Mucosa of rectum (tissue), 2 donors: ENCODE results near the gene ARID2.

Source experiments
- H3K27ac ChIP-seq, 2 donors: one replicate each; pipeline ENCODE4 v1.7.0; 2013; ENCODE audit warnings: inconsistent platforms in 2 of 2, low read depth in 2 of 2, low read length in 2 of 2
- H3K27me3 ChIP-seq, 2 donors: one replicate each; pipeline ENCODE4 v1.7.0; 2013; ENCODE audit warnings: low read length in 2 of 2; ENCODE audit not compliant: control insufficient read depth in 2 of 2, insufficient read depth in 2 of 2
- H3K36me3 ChIP-seq, 2 donors: one replicate each; pipeline ENCODE4 v1.7.0; 2013; ENCODE audit warnings: low read length in 2 of 2; ENCODE audit not compliant: control insufficient read depth in 2 of 2, insufficient read depth in 2 of 2
- H3K4me1 ChIP-seq, 2 donors: one replicate each; pipeline ENCODE4 v1.7.0; 2013; ENCODE audit warnings: low read length in 2 of 2, mild to moderate bottlenecking in 1 of 2; ENCODE audit not compliant: control insufficient read depth in 2 of 2, insufficient read depth in 2 of 2
- H3K4me3 ChIP-seq, 2 donors: one replicate each; pipeline ENCODE4 v1.7.0; 2013; ENCODE audit warnings: low read length in 2 of 2
- H3K9ac ChIP-seq, 2 donors: one replicate each; pipeline ENCODE4 v1.7.0; 2013; ENCODE audit warnings: low read length in 2 of 2, low read depth in 1 of 2, mild to moderate bottlenecking in 1 of 2
- H3K9me3 ChIP-seq, 2 donors: one replicate each; pipeline ENCODE4 v1.7.0; 2013; ENCODE audit warnings: low read length in 2 of 2; ENCODE audit not compliant: control insufficient read depth in 2 of 2
- donor health status: healthy.
- donor health status: Normal muscosa, but diverticular disease.

ARID2 gene

DNA sequence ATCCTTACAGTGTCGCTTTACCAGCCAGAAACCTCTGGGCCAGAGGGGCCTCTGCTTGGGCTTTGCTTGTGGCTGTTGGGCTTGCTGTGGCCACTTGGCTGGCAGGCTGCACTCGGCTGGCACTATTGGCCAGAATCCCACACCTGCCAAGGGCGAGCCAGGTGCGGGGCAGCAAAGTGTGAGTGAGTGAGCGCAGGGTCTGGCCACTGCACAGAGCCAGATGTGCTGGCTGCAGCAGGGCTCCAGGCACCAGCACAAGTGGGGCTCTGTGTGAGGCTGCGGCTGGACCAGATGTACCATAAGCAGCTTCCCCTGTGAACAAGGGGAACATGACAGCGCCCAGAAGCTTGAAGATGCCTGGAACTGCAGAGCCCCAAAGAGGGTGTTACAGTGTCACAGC, 33.5 kb upstream of the ARID2 start:
- no peaks in the 10 kb centered on the region for H3K9me3 ChIP-seq
- H3K27ac ChIP-seq = no peak overlapping the region
- no peak overlapping the region for H3K9ac ChIP-seq
- H3K4me1 ChIP-seq = no peaks in the 10 kb centered on the region
- no peaks in the 10 kb centered on the region for H3K36me3 ChIP-seq
- H3K4me3 ChIP-seq = no peak overlapping the region
- H3K27me3 ChIP-seq = no peaks in the 10 kb centered on the region

DNA sequence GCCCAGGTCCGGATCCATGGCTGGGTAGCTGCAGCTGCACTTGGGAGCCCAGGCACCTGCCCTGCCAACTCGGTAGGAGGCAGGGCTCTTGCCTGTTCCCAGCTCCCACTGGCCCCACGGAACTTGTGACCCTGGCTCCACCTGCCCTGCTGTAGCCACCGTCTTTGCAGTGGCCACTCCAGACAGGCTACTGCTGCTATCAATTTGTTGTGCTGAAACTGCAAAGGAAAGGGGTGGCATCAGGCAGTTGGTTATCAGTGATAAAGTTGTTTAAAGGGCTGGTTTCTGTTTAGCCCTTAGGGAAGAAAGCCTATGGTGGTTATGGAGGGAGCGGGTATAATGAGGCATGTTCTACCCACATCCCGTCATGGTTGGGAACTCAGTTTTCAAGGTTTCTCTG, 32.1 kb upstream of the ARID2 start:
- no peaks in the 10 kb centered on the region for H3K27me3 ChIP-seq
- no peaks in the 10 kb centered on the region for H3K9me3 ChIP-seq
- no peaks in the 10 kb centered on the region for H3K4me1 ChIP-seq
- no peak overlapping the region for H3K4me3 ChIP-seq
- no peak overlapping the region for H3K27ac ChIP-seq
- no peaks in the 10 kb centered on the region for H3K36me3 ChIP-seq
- no peak overlapping the region for H3K9ac ChIP-seq

DNA sequence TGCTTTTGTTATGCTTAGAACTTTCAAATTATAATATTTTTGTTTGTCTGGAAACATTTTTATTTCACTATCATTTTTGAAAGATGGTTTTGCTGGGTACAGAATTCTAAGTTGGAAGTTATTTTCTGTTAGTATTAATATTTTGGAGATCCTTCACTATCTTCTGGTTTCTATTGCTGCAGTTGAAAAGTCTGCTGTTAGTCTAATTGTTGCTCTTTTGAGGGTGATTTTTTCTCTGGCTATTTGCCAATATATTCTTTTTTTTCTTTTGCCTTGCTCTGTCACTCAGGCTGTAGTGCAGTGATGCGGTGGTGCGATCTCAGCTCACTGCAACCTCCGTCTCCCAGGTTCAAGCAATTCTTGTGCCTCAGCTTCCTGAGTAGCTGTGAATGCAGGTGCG, 28.2 kb upstream of the ARID2 start:
- Histone ChIP-seq H3K9me3 (no peaks in the 10 kb centered on the region), H3K9ac (no peak overlapping the region), H3K27ac (no peak overlapping the region), H3K27me3 (no peaks in the 10 kb centered on the region), H3K36me3 (no peaks in the 10 kb centered on the region), H3K4me3 (no peak overlapping the region), H3K4me1 (no peaks in the 10 kb centered on the region)

DNA sequence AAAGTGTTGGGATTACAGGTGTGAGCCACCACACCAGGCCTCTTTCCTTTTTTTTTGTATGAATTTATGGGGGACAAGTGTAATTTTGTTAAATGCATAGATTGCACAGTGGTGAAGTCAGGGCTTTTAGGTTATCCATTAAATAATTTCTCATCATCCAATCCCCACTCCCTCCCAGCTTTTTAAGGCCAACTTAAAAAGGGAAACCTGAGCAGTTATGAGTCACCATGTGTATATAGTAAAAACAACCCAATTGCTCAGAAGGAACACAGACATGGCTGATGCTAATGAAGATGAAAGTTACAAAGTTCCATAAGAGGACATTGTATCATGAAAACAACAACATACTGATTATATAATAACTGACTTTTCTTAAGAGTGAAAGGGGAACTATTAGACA, 25.6 kb upstream of the ARID2 start:
- Histone ChIP-seq H3K27me3 (no peaks in the 10 kb centered on the region), H3K4me1 (no peaks in the 10 kb centered on the region), H3K4me3 (no peak overlapping the region)

DNA sequence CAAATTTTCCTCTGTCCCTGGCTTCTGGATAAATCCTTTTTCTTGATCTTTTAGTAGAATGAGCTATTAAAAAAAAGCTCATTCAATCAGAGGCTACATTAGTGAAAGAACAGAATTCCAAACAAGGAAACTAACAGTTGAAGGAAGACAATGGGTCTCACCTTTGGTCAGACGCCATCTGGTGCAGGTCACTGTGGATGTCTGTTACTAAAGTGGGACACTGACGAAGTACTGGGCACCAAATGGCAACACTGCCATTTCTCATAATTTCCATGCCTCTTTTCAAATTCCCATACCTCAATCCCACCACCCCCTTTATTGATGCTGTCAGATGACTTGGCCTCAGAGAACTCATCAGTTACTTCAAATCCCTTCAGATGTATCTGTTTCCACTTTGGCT, 24.5 kb upstream of the ARID2 start:
- Histone ChIP-seq H3K9me3 (no peaks in the 10 kb centered on the region), H3K4me3 (no peak overlapping the region), H3K9ac (no peak overlapping the region), H3K27ac (no peak overlapping the region), H3K36me3 (no peaks in the 10 kb centered on the region), H3K4me1 (no peaks in the 10 kb centered on the region), H3K27me3 (no peaks in the 10 kb centered on the region)

More for the DNA sequence above, 25.6 kb upstream of the ARID2 start:
- Histone ChIP-seq H3K27ac (no peak overlapping the region), H3K9ac (no peak overlapping the region), H3K9me3 (no peaks in the 10 kb centered on the region), H3K36me3 (no peaks in the 10 kb centered on the region)

DNA sequence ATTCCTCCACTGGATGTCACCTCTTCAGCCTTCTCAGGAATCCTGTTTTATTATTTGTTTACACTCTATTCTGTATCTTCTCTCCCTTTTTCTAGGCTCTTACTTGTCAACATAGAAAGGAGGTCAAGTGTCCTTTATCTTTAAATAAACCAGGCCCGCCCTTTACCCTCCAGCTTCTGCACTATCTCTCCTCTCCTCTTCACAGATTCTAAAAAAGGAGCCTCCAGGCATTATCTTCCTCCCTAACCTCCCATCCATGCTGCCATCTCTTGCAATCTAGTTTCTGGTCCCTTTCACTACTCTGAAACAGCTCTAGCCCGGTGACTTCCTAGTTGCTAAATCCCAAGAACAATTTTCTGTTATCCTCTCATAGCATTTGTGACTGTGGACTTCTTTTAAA, 24.1 kb upstream of the ARID2 start:
- Histone ChIP-seq H3K27ac (no peak overlapping the region), H3K9me3 (no peaks in the 10 kb centered on the region), H3K27me3 (no peaks in the 10 kb centered on the region), H3K4me3 (no peak overlapping the region), H3K36me3 (no peaks in the 10 kb centered on the region), H3K4me1 (no peaks in the 10 kb centered on the region), H3K9ac (no peak overlapping the region)

DNA sequence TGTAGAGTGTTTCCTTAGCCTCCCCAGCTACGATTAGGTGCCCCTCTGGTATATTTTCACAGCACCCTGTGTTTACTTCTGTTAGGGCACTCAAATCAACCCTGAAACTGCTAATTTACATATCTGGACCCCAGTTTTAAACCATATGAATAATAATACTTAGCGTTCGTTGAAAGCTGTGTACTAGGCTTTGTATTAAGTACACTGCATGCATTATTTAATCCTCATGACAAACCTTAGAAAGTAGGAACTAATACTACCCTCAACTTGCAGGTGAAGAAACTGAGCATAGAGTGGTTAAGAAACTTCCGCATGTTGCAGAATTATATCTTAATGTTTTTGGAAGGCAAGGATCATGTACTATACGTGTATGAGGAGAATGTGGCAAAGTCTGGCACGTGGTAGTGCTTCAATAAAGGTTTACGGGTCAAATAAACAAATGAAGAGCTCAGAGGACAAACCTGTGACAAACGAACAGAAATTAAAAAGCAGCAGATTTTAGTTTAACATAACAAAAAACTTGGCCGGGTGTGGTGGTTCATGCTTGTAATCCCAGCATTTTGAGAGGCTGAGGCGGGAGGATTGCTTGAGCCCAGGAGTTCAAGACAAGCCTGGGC, 22.2 kb upstream of the ARID2 start:
- Histone ChIP-seq H3K4me1 (no peaks in the 10 kb centered on the region), H3K27me3 (no peaks in the 10 kb centered on the region), H3K9ac (no peak overlapping the region), H3K36me3 (no peaks in the 10 kb centered on the region), H3K27ac (no peak overlapping the region), H3K4me3 (no peak overlapping the region), H3K9me3 (no peaks in the 10 kb centered on the region)

DNA sequence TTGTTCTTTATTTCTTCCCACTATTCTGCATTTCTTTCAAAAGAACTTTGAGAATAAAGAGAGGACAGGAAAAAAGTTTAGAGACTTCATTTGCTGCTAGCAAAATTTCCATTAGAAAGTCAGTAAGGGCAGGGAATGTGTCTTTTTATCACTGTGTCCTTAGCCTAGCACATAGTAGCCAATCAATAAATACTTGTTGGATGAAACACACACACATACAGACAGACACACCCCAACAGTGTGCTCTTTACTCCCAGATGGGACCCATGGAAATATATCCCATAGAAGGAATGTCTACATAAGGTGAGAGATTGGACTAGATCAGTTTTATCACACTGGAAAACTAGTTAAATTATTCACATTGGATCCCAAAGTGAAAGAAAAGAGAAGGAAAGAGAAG, 21.1 kb upstream of the ARID2 start:
- H3K9ac ChIP-seq = no peak overlapping the region
- no peaks in the 10 kb centered on the region for H3K36me3 ChIP-seq
- H3K4me3 ChIP-seq = no peak overlapping the region
- no peak overlapping the region for H3K27ac ChIP-seq
- H3K4me1 ChIP-seq = no peaks in the 10 kb centered on the region
- H3K9me3 ChIP-seq = no peaks in the 10 kb centered on the region
- H3K27me3 ChIP-seq = no peaks in the 10 kb centered on the region

DNA sequence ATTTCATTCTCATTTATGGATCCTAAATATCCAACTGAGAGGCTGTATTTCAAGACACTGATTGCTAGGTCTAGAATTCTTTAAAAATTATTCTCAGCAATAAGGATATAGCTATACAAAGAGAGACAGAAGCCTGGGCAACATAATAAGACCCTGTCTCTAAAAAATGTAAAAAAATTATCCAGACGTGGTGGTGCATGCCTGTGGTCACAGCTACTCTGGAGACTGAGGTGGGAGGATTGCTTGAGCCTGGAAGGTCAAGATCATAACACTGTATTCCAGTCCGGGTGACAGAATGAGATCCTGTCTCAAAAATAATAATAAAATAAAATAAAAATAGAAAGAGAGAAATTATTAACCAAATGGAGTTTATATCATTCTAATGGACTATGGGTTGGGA, 20.6 kb upstream of the ARID2 start:
- Histone ChIP-seq H3K4me1 (no peaks in the 10 kb centered on the region), H3K9ac (no peak overlapping the region), H3K9me3 (no peaks in the 10 kb centered on the region), H3K36me3 (no peaks in the 10 kb centered on the region), H3K4me3 (no peak overlapping the region), H3K27me3 (no peaks in the 10 kb centered on the region), H3K27ac (no peak overlapping the region)

DNA sequence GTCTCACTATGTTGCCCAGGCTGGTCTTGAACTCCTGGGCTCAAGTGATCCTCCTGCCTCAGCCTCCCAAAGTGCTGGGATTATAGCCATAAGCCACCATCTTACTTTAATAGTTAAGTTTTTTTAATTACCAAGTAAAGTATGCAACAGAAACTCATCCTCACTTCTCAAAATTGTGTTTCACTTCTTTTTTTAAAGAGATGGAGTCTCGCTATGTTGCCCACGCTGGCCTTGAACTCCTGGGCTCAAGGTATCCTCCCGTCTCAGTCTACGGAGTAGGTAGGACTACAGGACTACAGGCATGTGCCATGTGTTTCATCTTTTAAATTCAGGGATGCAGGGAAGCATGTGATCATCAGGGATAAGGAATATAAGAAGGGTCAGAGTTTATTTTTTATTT, 17.2 kb upstream of the ARID2 start:
- H3K27me3 ChIP-seq = no peaks in the 10 kb centered on the region
- H3K9me3 ChIP-seq = no peaks in the 10 kb centered on the region

DNA sequence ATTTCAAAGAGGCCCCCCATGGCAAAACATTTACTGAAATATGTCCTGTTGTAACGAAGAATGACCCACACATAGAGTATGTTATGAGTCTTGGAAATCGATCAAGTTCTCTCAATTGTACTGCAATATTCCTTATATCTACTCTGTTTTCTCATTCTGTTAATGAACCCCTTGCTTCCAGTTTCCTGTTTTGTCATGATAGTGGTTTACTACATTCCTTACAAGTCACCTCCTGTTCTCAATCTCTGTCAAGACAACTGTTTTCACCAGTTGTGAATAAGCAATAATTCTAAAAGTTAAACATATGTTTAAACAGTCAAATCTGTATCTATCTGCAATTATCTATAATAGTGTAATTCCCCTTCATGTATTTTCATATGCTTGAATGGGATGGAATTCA, 16.4 kb upstream of the ARID2 start:
- no peak overlapping the region for H3K4me3 ChIP-seq
- H3K36me3 ChIP-seq = no peaks in the 10 kb centered on the region
- no peak overlapping the region for H3K9ac ChIP-seq
- H3K9me3 ChIP-seq = no peaks in the 10 kb centered on the region
- no peaks in the 10 kb centered on the region for H3K27me3 ChIP-seq
- no peaks in the 10 kb centered on the region for H3K4me1 ChIP-seq
- no peak overlapping the region for H3K27ac ChIP-seq

More for the DNA sequence above, 17.2 kb upstream of the ARID2 start:
- H3K36me3 ChIP-seq = no peaks in the 10 kb centered on the region
- H3K4me3 ChIP-seq = no peak overlapping the region
- H3K4me1 ChIP-seq = no peaks in the 10 kb centered on the region
- H3K27ac ChIP-seq = no peak overlapping the region
- no peak overlapping the region for H3K9ac ChIP-seq
